CD4-positive, alpha-beta T cell treated with Interleukin-1 beta for 1 hour (primary cell): ENCODE results near the gene ANO9.

Experiments used
- DNase-seq, 2 donors: peaks; one replicate each; pipeline ENCODE4 v3.0.0-alpha.2; 2020 to 2022

ANO9 gene

GRCh38 chr11:441418-442274 lies at the start of gene ANO9:
Gene ANO9, minus strand, starts transcription at chr11:442011. Its CDS starts 85 bp downstream, at chr11:441926.
- peak; percentile 59 to 70 for DNase-seq

GRCh38 chr11:491358-491757 lies 49.5 kb upstream of the ANO9 start:
- DNase-seq, result no peak

- no peak for DNase-seq
Observed at GRCh38 chr11:490930-491260, 49.1 kb upstream of the ANO9 start.

GRCh38 chr11:490186-490929 lies 48.5 kb upstream of the ANO9 start:
- no peak for DNase-seq

- no peak for DNase-seq
Observed at GRCh38 chr11:489610-490185, 47.9 kb upstream of the ANO9 start.

- no peak for DNase-seq
Observed at GRCh38 chr11:488992-489391, 47.2 kb upstream of the ANO9 start.

GRCh38 chr11:488579-488978 lies 46.8 kb upstream of the ANO9 start:
- no peak for DNase-seq

GRCh38 chr11:488062-488461 lies 46.3 kb upstream of the ANO9 start:
- no peak for DNase-seq

- DNase-seq, result no peak
Observed at GRCh38 chr11:487571-488021, 45.8 kb upstream of the ANO9 start.

GRCh38 chr11:486189-486588 lies 44.4 kb upstream of the ANO9 start:
- DNase-seq, result no peak

- no peak for DNase-seq
Observed at GRCh38 chr11:484616-485015, 42.8 kb upstream of the ANO9 start.

GRCh38 chr11:479311-479710 lies 37.5 kb upstream of the ANO9 start:
- DNase-seq, result no peak

GRCh38 chr11:477052-477715 lies 35.4 kb upstream of the ANO9 start:
- DNase-seq, result no peak

- DNase-seq, result no peak
Observed at GRCh38 chr11:476416-476815, 34.6 kb upstream of the ANO9 start.

- no peak for DNase-seq
Observed at GRCh38 chr11:475941-476340, 34.1 kb upstream of the ANO9 start.

- DNase-seq, result no peak
Observed at GRCh38 chr11:474914-475506, 33.2 kb upstream of the ANO9 start.

- DNase-seq, result no peak
Observed at GRCh38 chr11:473962-474785, 32.4 kb upstream of the ANO9 start.

- DNase-seq, result no peak
Observed at GRCh38 chr11:473415-473814, 31.6 kb upstream of the ANO9 start.

GRCh38 chr11:472816-473215 lies 31.0 kb upstream of the ANO9 start:
- DNase-seq, result no peak

- DNase-seq, result no peak
Observed at GRCh38 chr11:472272-472671, 30.5 kb upstream of the ANO9 start.

GRCh38 chr11:471468-472145 lies 29.8 kb upstream of the ANO9 start:
- DNase-seq, result no peak
